Right hindlimb (tissue), 1 donor: ENCODE measurements around the gene KIF20B.

Source experiments
- DNase-seq: peaks from one replicate; pipeline ENCODE4 v3.0.0-alpha.2; 2018

Gene KIF20B, protein sequence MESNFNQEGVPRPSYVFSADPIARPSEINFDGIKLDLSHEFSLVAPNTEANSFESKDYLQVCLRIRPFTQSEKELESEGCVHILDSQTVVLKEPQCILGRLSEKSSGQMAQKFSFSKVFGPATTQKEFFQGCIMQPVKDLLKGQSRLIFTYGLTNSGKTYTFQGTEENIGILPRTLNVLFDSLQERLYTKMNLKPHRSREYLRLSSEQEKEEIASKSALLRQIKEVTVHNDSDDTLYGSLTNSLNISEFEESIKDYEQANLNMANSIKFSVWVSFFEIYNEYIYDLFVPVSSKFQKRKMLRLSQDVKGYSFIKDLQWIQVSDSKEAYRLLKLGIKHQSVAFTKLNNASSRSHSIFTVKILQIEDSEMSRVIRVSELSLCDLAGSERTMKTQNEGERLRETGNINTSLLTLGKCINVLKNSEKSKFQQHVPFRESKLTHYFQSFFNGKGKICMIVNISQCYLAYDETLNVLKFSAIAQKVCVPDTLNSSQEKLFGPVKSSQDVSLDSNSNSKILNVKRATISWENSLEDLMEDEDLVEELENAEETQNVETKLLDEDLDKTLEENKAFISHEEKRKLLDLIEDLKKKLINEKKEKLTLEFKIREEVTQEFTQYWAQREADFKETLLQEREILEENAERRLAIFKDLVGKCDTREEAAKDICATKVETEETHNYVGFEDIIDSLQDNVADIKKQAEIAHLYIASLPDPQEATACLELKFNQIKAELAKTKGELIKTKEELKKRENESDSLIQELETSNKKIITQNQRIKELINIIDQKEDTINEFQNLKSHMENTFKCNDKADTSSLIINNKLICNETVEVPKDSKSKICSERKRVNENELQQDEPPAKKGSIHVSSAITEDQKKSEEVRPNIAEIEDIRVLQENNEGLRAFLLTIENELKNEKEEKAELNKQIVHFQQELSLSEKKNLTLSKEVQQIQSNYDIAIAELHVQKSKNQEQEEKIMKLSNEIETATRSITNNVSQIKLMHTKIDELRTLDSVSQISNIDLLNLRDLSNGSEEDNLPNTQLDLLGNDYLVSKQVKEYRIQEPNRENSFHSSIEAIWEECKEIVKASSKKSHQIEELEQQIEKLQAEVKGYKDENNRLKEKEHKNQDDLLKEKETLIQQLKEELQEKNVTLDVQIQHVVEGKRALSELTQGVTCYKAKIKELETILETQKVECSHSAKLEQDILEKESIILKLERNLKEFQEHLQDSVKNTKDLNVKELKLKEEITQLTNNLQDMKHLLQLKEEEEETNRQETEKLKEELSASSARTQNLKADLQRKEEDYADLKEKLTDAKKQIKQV (N-terminal part only)

DNA sequence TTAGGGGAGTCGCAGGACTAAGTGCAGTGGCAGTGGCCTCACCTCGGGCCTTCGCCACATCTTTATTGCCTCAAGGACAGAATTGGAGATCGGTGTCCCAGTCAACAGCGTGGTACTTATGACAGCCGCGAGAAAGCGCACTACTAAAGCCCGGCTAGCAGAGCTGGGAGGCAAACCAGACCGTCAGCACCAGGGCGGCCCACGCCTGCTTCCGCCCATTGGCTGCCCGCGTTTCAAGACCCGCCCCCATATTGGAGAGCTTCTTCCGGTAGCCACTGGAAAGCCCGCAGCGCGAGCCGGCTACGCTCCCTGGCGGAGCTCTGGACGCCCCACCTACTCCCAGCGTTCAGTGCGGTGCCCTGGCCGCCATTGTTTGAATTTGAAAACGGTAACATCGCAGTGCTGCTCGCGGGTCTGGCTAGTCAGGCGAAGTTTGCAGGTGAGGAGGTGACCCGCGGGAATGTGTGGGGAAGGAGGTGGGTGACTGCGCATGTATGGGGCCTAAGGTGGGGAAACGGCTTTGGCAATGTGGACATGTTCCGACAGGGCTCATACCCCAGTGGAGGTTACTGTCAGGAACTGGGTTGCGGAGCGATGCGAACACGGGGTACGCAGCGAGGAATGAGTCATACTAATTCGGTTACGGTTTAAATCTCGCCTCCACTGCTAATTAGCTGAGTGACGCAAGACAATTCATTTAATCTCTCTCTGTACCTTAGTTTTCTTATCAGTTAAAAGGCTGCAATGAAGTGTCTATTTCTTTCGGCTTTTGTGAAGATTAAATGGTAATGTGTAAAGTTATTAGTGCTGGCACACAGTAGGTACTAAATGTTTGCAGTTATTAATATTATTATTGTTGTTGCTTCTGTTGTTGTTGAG, at the start of gene KIF20B:
Gene KIF20B, plus strand, starts transcription at position 349 of the 879 bp plus-strand sequence. CDS start 3,705 bp downstream, outside the sequence.
- DNase-seq: peak; percentile 98

DNA sequence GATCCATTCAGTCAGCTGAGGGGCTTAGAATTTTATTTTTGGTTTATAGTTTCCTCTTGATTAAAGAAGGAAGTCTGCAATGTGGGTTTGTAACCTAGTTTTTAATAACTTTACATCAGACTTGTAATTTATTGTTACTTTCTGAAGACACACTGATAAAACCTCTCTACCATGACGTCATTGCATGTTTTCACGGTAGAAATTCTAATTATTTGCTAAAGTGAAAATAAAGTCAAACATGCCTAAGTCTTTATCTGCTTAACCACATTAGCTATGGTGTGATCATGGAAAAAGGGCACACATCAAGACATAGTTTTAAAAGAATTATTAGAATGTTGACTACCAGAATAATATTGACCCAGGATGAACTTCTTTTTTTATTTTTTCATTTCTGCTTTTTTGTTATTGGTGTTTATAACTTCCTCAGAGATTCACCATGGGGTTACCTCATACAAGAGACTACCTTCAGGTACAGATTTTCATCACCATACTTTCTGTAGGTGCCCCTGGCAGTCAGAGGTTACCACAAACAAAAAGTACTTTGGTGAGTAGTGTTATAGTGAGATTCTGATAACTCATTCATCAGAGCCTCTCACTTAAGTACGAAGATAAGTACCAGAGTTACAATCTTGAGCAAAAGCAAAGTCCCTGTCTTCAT, 49.3 kb upstream of the KIF20B start:
- DNase-seq: no peak

DNA sequence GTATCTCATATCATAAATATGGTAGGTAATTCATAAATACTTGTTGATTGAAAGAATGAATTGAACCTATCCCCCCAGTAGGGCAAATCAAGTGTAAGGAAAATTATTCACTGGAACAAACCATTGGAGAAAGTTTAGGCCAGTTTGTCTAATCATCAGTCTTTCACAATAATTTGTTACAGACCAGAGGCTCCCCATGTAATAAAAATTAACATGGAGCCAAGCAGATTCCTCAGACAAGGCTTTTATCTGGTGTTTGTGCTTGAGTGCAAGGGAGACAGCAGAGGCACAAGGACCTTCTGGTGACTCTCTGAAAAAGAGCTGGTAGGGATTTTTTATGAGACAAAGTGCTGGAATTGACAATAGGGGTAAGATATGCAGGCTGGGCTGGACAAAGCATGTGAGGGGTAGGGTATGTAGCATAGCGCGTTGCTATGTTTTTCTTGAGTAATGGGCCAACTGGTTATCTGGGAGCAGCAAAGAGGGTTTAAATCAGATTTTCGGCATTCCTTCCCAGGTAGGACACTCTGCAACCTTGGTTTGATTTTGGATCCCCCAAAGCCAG, 48.5 kb upstream of the KIF20B start:
- DNase-seq: no peak

DNA sequence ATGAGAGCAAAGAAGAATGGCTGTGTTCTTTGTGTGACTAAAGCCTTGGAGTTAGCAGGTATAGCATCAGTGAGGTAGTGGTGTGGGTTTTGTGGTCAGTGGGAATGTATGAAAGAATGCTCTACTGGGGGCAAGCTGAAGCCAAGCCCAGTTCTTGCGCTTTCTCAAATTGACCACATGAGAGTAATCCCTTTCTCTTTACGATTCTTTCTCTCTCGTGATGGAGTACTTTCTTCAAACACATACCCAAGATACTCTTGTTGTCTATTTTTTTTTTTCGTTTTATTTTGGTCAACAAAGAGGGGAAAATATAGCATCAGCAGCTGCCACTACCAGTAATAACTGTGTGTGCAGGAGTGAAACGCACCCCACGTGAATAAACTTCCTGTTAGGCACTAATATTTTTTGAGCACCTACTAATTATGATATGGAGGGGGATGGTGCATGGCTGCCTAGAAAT, 48.0 kb upstream of the KIF20B start:
- no peak for DNase-seq

DNA sequence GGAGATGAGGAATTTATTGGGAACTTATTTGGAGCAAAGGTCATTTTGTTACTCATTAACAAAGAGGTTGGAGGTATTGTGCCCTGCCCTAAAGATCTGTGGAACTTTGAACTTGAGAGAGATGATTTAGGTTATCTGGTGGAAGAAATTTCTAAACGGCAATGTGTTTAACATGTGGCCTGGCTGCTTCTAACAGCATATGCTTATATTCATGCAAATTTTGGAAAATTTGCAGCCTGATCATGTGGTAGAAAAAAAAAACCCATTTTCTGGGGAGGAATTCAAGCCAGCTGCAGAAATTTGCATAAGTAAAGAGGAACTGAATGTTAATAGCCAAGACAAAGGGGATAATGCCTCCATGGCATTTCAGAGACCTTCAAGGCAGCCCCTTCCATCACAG, 45.7 kb upstream of the KIF20B start:
- DNase-seq: no peak

DNA sequence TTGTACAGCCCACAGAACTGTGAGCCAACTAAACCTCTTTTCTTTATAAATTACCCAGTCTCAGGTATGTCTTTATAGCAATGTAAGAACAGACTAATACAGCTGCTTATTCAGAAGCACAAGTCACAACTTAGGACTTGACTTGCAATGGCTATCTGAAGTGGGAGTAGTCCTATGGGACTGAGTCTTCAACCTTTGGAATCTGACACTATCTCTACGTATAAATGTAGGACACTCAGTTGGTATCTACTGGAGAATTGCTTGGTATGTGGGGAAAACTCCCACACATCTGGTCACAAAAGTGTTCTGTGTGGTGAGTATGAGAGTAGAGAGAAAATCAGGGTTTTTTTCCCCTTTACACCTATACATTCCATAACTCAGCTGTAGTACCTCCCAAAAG, 44.1 kb upstream of the KIF20B start:
- DNase-seq: no peak

DNA sequence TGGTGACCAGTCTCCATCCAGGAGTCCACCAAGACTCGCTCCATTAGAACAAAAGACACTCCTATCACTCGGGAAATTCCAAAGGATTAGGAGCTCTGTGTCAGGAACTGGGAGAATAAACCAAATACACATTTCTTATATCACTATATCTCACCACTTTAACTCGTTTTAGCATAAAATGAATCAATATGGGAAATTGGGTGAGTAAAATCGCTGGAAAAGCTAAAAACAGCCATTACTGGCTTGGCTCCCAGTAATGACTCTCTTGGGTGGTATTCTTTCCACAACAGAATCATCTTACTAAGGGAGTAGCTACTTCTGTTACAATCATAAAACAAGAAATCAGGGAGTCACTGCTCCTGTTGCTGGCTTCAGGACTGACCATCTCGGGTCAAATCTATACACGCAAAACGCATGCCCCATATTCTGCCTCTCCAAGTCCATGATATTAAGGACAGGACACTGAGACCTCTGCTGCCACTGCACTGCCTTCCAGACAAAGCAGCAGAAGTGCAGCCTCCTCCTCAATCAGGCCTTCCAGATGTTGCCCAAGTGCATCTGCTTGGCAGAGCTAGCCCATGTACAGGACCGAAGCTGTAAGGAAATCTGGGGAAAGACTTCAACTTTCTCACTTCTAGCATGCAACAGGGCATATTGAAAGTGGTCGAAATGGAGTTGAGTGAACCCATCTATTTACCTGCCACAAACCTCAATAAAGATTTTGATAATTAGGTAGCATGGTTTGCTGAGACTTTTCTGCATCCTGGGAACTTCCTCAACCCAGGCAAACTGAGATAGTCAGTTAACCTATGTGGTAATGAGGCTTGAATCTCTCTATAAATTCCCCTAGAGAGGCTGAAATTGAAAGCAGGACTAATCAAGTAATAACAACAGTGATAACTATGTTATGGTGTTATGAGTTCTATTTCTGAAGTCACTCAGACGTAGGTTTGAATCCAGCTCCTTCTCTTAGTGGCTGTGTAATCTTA, 42.0 kb upstream of the KIF20B start:
- DNase-seq: peak; percentile 34

DNA sequence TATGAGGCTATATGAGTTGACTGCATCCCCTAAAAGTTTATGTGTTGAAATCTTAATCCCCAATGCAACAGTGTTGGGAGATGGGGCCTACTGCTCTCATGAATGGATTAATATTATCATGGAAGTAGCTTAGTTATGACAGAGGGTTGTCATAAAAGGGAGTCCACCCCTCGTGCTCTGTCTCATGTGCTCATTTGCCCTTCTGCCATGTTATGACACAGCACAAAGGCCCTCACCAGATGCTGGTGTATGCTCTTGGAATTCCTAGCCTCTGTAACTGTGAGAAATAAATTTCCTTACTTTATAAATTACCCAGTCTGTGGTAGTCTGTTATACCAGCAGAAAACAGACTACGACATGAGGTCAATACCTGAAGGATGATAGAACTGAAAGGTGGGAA, 38.8 kb upstream of the KIF20B start:
- no peak for DNase-seq

DNA sequence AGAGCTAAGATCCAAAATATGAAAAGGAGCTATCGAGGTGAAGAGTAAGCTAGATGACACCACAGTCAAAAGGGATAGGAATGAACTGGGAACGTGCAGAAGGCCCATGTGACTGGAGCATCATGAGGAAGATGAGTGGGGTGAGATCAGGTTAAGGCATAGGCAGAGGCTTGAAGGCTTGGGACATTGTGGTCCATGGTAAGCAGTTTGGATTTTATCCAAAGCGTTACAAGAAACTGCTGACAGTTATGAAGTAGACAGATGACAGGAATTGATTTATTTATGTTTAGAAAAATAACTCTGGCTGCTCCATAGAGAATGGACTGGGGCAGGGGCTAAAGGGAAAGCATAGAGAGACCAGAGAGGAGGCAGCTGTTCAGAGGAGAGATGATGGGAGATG, 38.2 kb upstream of the KIF20B start:
- DNase-seq: no peak

DNA sequence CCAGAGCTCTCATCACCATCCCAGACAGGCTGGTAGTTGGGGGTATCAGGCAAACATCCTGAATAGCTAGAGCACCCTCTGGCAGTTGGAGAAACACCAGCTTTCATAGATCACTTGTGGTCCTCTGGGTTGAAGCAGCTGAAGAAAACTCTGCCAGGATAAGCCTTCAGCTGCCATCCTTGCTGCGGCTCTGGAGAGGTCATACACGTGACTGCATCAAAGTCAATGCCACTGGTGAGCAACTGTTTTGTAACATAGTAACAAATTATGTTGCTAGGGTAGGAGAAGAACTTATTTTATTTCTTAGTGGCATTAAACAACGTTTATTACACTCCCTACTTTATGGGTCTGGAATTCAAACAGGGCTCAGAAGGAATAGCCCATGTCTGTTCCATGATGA, 37.2 kb upstream of the KIF20B start:
- DNase-seq: peak; percentile 44

DNA sequence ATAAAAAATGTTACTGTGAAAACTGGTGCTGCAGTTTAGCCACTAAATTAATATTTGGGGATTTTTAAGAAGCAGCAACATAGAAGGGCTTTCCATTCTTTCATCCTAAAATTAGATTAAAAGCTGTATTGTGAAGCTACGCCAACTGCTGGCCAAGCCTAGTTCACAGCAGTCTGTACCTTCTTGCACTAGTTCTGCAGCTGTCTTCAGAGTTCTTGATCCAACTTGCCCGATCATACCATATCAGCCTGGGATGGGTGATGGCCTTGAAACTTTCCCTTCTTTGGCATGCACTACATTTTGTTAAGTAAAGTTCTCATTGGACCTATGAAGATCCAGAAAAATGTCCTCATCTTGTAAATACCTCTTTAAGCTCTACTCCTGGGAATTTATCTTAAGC, 36.1 kb upstream of the KIF20B start:
- DNase-seq: no peak

DNA sequence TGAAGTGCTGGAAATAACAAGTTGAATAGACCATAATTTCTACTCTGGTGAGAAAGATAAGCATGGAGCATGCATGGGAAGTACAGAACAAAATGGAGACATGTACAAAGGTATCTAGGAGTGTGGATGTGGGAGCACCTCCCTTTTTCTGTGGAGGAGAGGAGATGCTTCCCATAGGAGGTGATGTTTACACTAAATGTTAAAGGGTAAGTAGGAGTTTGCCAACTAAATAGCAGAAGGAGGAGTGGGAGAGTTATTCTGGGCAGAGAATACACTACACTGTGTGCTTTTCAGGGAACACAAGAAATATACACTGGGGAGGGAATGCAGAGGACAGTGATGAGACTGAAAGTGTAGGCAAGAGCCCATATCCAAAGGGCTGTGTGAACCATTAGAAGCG, 35.3 kb upstream of the KIF20B start:
- no peak for DNase-seq

DNA sequence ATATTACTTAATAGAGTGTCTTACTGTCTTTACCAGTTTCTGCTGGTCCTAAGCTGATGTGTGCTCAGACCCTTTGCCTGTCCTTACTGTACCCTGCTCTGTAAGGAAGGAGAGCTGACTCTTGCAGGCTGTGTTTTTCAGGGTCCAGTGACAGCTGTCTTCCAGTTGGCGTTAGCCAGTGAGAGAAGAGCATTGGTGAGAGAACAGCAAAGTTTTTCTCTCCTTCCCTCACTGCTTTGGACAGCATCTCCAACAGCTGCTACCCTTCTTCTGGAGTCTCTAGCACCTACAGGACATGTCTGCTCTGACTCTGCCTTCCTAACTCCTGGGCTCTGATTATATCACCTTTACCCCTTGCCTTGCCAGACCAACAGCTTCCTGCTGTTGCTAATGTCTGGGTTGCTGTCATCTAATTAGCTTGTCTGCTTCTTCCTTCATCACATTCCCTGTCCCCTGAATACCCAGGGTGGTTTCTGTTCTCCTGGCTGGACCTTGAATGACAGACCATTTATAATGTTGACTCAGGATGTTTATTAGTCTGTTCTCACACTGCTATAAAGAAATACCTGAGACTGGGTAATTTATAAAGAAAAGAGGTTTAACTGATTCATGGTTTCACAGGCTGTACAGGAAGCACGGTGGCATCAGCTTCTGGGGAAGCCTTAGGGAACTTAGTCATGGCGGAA, 32.9 kb upstream of the KIF20B start:
- peak; percentile 37 for DNase-seq

DNA sequence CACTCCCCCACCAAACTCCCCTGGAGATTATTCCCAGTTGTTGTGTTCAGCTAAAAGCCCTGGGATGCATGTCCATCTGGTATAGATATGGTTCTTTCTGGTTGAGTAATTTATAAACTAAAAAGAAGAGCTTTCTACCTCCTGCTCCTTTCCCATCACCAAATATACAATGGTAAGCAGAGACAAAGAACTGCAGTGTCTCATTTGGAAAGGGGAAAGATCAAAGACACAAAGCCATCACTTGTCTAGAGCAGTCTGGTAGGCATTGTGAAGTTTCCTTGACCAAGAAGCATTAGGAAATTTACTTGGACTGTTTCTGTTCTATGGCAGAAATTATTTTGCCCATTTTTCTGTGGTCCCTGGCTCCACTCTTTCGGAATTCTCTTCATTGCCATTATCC, 31.4 kb upstream of the KIF20B start:
- DNase-seq: no peak

DNA sequence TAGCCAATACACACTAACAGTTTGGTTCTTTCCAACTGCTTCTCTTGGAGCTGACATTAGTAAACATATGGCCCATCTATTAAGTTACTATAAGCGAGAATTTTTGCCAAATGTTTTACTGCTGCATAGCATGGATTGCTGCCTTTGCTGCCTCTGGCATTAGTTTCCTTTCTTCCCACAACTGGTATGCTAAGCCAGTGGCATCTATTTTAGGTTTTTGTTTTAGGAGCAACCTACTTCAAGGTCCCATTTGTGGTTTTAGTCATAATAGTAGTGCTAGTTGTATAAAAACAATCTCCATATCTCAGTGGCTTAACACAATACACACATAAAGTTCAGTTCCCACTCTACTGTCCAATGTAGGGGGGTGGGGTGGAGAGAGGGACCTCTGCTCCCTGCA, 30.5 kb upstream of the KIF20B start:
- DNase-seq: no peak

DNA sequence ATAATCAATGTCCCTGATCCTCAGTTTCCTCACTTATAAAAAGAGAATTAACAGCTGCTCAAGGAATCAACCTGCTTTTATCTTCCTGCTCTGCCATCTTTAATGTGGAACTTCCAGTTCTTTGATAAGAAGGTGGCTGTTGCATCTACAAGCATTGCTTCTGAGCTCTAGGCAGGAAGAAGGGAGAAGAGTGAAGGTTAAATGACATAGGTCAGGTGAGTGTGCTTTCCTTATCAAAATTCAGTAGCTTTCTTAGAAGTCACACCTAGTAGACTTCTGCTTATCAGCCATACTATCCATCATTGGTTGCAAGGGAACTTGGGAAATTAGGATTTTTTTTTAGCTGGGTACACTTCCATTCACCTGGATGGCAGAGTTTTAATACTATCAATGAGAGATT, 24.0 kb upstream of the KIF20B start:
- no peak for DNase-seq

DNA sequence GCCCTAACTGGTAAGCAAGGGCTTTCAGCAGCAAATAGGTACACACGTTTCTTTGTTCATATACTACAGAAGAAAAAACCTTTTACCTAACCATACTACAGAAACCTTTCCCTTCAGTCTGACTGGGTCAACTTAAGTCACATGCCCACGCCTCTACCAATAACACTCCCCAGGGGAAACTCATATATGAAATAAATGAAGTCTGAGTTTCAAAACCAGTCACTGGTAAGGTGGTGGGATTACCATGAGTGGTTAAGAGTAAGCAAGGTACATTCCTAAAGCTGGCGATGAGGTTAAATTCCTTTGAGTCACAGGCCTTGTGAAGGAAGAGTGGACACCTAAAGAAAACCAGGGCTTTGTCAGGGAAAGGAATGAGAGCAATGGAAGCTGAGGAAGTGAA, 21.4 kb upstream of the KIF20B start:
- no peak for DNase-seq

DNA sequence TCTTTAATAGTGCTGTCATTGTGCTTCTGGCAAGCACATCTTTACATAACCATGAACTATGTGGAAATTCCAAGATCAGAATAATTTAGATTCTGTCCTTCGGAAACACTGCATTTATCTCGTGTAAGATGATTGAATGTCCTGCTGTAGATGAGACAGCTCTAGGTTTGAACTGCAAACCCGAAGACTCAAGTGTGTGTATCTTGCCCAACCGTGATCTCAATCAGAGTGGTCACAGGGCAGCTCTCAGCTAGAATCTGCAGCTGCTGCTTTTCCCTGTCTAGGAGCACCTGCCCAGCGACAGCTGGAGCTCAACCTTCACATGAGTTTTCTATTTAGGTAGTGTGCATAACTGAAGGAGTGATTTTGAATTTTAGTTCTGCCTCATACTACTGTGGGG, 17.5 kb upstream of the KIF20B start:
- peak; percentile 26 for DNase-seq

DNA sequence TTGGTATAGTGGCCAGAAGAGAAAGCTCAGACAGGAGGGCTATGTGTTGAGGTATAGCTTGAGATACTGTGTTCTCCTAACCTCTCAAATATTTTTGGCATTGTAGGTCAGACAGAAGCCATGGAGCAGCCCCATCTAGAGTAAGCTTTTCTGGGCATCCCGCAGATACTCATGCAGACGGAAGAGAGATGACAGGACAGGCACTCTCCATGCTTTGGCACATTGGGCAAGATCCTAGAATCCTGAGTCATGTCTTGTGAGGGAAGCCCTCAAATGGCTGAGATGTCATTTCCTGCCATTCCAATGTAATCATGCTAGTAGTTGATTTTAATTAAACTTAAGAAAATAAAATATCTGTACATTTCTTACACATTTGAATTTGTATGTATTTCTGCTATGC, 16.8 kb upstream of the KIF20B start:
- DNase-seq: no peak
